ENCODE measurements around the gene CLK2. TPM values are rescaled to one million over a fixed set of nuclear protein-coding genes. Genes with fewer than 3 reads are reported as not detected.

CLK2 gene
- total and polyA plus RNA-seq, 2 of the 13 experiments (the other 11 are each of a cell fraction or from before 2014, with no cell fraction given), result 20.1 to 73.5 TPM

DNA sequence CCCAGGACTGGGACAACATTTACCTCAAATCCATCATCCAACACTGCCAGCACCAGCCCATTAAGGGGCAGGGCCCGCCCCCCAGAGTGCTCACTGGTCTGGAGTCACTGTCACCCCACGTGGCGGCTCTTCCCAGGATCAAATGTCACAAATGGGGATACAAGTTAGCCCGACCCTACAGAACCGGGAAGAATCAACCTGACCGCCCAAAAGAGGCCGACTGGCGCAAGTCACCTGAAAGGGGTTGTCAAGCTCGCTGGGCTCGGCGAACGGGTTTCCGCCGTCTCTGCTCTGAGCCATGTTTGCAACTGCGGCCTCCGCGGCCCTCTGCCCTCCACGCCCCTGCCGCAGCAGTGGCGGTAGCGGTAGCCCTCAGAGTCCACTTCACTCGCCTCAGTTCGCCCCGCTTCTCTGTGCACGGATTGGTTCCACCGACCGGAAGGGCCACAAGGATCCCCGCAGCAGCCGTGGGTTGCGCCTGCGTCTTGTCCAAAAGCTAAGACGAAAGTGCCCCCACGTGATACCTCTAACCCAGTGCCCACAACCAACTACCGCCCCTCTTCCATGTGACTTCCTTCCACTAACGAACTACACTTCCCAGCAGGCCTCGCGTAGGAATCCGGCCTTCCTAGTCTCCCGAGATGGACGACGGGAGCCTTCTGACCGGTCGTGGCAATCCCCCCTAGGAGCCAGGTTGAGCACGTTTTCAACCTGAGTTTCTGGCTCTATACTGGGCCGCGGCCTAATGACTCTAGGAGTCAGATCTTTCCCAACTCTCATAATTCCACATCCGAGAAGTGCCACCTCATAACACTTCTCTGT, 11.2 kb downstream of the CLK2 start, which contains the start of gene SCAMP3 (continued):
- TF ChIP-seq ZNF768 (CRISPR knock-in tag; IDR thresholded peaks at IDR 0.05), result peak; percentile 79
- no peak for TF ChIP-seq ZNF33B (CRISPR knock-in tag; IDR thresholded peaks at IDR 0.05)
- 0 out of 2 replicates have a peak, but pooled peaks have one; percentile 13 for TF ChIP-seq KDM3A (CRISPR knock-in tag; IDR thresholded peaks at IDR 0.05; ENCODE audit: low read depth)
- TF ChIP-seq, protein P1, sequence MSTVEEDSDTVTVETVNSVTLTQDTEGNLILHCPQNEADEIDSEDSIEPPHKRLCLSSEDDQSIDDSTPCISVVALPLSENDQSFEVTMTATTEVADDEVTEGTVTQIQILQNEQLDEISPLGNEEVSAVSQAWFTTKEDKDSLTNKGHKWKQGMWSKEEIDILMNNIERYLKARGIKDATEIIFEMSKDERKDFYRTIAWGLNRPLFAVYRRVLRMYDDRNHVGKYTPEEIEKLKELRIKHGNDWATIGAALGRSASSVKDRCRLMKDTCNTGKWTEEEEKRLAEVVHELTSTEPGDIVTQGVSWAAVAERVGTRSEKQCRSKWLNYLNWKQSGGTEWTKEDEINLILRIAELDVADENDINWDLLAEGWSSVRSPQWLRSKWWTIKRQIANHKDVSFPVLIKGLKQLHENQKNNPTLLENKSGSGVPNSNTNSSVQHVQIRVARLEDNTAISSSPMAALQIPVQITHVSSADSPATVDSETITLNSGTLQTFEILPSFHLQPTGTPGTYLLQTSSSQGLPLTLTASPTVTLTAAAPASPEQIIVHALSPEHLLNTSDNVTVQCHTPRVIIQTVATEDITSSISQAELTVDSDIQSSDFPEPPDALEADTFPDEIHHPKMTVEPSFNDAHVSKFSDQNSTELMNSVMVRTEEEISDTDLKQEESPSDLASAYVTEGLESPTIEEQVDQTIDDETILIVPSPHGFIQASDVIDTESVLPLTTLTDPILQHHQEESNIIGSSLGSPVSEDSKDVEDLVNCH (CRISPR knock-in tag; IDR thresholded peaks at IDR 0.05), result no peak
- TF ChIP-seq, protein P2, sequence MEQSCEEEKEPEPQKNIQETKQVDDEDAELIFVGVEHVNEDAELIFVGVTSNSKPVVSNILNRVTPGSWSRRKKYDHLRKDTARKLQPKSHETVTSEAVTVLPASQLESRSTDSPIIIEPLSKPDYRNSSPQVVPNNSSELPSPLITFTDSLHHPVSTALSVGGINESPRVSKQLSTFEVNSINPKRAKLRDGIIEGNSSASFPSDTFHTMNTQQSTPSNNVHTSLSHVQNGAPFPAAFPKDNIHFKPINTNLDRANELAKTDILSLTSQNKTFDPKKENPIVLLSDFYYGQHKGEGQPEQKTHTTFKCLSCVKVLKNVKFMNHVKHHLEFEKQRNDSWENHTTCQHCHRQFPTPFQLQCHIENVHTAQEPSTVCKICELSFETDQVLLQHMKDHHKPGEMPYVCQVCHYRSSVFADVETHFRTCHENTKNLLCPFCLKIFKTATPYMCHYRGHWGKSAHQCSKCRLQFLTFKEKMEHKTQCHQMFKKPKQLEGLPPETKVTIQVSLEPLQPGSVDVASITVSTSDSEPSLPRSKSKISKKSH (CRISPR knock-in tag; IDR thresholded peaks at IDR 0.05; ENCODE audit: borderline replicate concordance), result no peak
- TF ChIP-seq GPN1 (CRISPR knock-in tag; IDR thresholded peaks at IDR 0.05; ENCODE audit: borderline replicate concordance), result no peak; the same call in 1 of the 2 replicates
- TF ChIP-seq NFYB (CRISPR knock-in tag; IDR thresholded peaks at IDR 0.05), result peak; percentile 86
- TF ChIP-seq, protein P3, sequence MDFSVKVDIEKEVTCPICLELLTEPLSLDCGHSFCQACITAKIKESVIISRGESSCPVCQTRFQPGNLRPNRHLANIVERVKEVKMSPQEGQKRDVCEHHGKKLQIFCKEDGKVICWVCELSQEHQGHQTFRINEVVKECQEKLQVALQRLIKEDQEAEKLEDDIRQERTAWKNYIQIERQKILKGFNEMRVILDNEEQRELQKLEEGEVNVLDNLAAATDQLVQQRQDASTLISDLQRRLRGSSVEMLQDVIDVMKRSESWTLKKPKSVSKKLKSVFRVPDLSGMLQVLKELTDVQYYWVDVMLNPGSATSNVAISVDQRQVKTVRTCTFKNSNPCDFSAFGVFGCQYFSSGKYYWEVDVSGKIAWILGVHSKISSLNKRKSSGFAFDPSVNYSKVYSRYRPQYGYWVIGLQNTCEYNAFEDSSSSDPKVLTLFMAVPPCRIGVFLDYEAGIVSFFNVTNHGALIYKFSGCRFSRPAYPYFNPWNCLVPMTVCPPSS (IDR thresholded peaks at IDR 0.05), result no peak
- no peak for TF ChIP-seq MATR3 (CRISPR knock-in tag; IDR thresholded peaks at IDR 0.05)
- TF ChIP-seq MTF1 (CRISPR knock-in tag; IDR thresholded peaks at IDR 0.05), result no peak
- TF ChIP-seq, protein P4, sequence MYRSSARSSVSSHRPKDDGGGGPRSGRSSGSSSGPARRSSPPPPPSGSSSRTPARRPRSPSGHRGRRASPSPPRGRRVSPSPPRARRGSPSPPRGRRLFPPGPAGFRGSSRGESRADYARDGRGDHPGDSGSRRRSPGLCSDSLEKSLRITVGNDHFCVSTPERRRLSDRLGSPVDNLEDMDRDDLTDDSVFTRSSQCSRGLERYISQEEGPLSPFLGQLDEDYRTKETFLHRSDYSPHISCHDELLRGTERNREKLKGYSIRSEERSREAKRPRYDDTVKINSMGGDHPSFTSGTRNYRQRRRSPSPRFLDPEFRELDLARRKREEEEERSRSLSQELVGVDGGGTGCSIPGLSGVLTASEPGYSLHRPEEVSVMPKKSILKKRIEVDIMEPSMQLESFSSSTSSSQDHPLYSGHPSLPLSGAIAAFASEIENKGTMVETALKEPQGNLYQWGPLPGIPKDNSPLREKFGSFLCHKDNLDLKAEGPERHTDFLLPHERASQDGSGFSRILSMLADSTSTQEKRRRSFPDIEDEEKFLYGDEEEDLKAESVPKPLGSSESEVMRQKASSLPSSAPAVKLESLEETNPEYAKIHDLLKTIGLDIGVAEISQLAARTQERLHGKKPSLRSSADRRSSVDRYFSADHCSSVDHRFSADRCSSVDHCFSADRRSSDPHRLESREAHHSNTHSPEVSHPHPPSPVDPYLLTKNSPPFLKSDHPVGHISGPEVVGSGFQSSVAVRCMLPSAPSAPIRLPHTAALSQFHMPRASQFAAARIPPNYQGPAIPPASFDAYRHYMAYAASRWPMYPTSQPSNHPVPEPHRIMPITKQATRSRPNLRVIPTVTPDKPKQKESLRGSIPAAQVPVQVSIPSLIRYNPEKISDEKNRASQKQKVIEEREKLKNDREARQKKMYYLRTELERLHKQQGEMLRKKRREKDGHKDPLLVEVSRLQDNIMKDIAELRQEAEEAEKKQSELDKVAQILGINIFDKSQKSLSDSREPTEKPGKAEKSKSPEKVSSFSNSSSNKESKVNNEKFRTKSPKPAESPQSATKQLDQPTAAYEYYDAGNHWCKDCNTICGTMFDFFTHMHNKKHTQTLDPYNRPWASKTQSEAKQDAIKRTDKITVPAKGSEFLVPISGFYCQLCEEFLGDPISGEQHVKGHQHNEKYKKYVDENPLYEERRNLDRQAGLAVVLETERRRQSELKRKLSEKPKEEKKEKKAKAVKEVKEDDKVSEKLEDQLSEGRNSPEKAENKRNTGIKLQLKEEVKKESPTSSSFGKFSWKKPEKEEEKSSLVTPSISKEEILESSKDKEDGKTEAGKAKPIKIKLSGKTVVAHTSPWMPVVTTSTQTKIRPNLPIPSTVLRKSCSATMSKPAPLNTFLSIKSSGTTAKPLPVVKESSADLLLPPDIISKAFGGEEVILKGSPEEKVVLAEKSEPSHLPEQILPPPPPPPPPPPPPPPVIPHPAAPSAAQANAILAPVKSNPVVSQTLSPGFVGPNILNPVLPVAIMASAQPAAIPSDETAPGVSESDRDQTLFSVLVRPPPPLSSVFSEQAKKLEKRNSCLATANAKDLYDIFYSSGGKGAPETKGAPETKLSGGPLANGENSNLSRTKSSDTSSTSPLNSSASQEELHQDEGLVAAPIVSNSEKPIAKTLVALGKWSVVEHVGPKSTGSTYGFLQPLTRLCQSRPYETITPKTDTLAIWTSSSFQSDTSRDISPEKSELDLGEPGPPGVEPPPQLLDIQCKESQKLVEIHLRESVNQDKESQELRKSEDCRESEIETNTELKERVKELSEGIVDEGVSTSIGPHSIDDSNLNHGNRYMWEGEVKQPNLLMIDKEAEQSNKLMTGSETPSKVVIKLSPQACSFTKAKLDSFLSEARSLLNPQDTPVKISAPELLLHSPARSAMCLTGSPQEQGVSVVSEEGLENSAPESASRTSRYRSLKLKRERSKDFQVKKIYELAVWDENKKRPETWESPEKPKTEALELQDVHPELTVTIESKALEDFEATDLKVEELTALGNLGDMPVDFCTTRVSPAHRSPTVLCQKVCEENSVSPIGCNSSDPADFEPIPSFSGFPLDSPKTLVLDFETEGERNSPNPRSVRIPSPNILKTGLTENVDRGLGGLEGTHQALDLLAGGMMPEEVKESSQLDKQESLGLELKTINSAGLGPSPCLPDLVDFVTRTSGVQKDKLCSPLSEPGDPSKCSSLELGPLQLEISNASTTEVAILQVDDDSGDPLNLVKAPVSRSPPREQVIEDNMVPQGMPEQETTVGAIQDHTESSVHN (CRISPR knock-in tag; IDR thresholded peaks at IDR 0.05), result no peak
- peak; percentile 34; the same call in 1 of the 2 replicates for TF ChIP-seq ZBTB8A (CRISPR knock-in tag; IDR thresholded peaks at IDR 0.05; ENCODE audit: borderline replicate concordance, low read depth)

All from HepG2 (cell line).